HG02763 (cell line): ENCODE measurements around the gene MRPL37.

Experiments
- ATAC-seq: cut with Tn5 transposase; IDR thresholded peaks from one replicate; pipeline ENCODE4 v1.9.1; 2021; ENCODE audit warnings: mild to moderate bottlenecking, moderate library complexity; ENCODE audit not compliant: unreplicated experiment

Gene MRPL37

DNA sequence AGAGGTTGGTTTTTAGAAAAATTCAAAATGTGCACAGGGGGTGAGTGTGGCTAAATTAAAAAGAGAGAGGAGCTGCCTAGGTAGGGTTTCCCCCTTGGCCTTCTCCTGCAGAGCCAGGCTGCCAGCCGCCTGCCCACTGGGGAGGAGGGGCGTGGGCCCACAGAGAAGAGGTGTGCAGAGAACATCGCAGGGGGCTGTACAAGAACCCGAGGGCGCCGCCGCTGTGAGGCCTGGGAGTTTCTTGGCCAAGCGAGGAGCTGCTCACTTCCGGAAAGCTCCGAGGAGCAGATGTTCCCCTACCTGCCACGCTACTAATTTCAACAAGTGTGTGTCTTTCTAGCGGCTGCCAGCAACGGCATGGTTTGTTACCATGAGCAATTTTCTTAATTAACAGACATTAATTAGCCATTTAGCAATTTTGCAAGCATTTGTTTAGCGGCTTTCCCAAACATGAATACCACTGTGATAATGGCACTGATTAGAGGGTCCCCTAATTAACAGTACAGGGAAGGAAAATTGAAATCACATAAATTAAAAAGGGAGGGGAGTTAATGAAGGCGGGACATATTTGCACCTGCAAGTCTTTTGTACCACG lies 59.7 kb downstream of the MRPL37 start:
- ATAC-seq = no peak

DNA sequence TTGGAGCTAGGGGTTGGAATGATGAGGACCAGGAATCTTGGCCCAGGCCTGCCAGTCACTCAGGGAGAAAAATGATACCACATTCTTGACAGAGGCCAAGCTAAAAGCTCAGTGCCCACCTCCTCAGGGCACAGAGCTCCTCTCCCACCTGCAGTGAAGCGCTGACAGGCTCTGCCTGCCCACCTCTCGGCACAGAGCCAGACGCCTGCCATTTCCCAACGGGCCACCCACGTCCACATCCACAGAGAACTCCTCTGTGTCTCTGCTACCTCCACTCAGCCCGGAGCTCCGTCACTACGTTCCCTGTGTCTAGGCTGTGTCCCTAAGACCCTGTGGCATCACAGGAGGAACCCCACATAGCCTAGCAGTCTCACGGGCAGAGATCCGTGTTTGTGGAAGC lies 60.8 kb downstream of the MRPL37 start:
- ATAC-seq = no peak

DNA sequence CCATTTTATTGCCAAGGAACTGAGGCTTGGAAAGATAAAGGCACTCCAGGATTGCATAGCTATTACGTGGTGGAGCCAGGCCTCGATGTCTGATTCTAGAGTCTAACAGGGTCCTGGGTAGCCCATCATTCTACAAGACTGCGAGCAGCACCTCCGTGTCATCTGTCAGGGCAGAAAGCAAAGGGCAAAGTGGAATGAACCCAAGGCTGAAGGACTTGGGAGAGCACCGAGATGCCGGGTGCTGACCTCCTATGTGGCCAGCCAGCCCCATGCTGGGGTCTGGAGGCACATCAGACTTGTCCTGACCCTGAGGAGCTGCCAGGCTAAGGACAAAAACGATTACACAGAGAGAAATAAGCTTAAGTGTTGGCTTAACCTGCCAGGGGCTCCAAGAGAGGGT lies 62.3 kb downstream of the MRPL37 start:
- no peak for ATAC-seq

DNA sequence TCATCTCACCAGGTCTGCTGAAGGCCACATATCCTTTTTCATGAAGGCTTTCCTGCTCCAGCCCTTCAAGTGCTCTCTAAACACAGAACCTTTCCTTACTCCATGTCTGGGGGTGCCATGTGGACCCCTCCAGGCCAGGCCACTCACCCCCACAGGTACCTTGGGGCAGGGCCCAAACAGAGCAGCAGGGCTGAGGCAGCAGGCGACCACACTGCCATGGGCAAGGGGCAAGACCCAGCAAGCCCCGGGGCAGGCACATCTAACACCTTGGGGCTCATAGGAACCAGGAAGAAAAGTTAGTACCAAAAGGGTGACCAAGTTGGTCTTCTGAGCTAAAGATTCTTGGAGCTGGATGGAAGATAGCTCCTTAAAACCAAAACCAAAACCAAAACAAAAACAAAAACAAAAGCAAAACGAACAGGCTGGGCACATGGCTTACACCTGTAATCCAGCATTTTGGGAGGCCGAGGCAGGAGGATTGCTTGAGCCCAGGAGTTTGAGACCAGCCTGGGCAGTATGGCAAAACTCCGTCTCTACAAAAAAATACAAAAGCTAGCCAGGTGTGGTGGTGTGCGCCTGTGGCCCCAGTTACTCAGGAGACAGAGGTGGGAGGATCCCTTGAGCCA lies 63.7 kb downstream of the MRPL37 start:
- no peak for ATAC-seq

DNA sequence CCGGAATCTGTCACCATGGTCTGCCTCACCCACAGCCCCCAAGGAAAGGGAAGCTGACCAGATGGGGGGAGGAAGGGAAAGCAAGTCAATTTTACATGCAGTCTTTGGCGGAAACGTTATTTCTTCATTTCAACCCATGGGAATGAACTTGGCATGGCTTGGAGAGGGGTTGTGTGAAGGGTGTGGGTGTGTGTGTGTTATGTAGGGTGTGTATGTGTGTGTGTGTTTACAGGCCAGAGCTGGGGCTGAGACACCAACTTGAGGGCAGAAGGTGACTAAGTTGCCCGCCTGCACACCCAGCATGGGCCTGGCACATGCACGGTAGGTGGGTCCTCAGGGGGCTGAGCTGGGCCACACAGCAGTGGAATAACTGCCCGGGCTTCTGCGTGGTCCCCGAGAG lies 65.2 kb downstream of the MRPL37 start:
- ATAC-seq = no peak

DNA sequence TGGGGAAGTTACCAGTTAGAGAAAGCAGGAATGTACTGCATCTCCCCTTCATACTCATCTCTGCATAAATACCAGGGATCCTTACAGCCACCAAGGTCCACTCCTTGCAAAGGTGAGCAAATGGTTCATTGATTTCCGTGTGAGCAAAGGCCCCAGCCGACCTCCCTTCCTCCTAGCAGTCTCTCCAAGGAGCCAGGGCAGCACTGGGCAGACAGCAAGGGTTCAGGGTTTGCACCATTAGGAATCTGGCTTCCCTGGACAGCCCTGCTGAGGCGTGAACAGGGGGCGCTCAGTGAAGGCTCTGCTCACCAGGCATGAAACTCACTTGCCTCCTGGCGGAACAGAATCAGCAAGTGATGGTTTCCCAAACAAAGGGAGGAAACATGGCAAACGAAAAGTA lies 65.7 kb downstream of the MRPL37 start:
- ATAC-seq = no peak

DNA sequence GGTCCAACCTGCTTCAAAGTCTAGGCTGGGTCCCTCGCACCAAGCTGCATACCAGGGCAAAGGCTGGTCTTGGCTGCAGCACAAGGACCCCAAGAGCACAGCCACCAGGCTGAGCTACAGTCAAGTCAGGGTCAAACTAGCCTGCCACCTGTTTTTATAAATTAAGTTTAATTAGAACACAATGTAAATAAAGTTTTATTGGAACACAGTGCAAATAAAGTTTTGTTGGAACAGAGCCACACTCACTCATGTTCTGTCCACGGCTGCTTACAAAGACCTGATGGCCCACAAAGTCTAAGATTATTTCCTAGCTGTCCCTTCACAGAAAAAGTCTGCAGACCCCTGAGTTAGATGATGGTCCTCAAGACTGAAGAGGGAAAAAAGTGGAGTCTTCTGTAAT lies 66.2 kb downstream of the MRPL37 start:
- ATAC-seq = no peak

DNA sequence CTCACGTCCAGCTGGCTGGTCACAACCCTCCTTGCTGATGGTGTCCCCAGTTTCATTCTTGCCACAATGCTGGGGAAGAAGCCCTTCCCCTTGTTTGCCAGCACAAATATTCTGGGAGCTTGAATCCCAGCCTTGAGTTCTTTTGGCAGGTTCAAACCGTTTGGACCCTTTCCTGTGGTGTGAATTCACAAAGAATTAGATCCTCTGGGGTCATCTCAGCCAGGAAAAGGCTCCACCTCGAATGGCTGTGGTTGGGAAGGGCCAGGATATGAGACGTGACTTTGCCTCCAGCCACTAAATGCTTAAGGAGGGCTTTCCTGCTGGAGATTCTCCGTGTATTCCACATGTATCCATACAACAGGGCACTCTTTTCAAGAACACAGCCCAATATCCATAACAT lies 66.9 kb downstream of the MRPL37 start:
- ATAC-seq = no peak
